ENCODE measurements around the gene GRIPAP1.

GRIPAP1 gene, protein sequence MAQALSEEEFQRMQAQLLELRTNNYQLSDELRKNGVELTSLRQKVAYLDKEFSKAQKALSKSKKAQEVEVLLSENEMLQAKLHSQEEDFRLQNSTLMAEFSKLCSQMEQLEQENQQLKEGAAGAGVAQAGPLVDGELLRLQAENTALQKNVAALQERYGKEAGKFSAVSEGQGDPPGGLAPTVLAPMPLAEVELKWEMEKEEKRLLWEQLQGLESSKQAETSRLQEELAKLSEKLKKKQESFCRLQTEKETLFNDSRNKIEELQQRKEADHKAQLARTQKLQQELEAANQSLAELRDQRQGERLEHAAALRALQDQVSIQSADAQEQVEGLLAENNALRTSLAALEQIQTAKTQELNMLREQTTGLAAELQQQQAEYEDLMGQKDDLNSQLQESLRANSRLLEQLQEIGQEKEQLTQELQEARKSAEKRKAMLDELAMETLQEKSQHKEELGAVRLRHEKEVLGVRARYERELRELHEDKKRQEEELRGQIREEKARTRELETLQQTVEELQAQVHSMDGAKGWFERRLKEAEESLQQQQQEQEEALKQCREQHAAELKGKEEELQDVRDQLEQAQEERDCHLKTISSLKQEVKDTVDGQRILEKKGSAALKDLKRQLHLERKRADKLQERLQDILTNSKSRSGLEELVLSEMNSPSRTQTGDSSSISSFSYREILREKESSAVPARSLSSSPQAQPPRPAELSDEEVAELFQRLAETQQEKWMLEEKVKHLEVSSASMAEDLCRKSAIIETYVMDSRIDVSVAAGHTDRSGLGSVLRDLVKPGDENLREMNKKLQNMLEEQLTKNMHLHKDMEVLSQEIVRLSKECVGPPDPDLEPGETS

DNA sequence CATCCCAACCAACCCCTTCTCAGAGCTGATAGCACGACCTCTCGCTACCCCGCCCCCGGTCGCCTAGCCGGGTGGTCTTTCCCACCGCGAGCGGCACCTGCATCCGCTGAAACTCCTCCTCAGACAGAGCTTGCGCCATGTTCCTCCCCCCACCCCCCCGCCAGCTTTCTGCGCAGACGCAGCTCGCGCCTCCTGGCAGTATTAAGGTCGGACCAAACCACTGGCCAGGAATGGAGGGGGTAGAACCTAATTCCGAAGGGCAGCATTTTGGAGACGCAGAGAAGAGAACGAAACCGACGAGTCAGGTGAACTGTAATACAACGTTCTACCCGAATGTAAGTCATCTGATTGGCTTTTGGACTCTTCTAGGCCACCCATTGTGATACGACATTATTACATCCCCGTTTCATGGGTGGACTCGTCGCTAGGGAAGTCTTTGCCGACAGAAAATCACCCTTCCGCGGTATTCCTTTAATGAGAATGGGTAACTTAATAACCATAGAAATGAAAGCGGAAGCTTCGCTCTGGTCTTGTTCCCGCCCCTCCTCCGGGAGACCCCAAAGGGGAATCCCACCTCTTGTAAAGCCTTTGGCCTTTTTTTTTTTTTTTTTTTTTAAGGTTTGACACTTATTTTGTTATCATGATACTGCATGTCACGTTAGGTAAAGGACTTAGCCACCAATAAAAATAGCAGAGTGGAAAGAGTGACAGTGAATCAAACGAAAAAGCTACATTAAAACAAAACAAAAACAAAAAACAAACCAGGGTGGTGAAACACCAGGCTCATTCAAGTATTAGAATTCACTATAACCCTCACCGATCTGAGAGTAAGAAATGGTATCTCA, at the start of gene GRIPAP1:
Gene GRIPAP1 (minus strand): TSS at position 174 of the 845 bp plus-strand sequence. CDS start 35 bp downstream, at position 139.
- DNase-seq (ENCODE audit: low spot score): peak; percentile 84

- DNase-seq (ENCODE audit: low spot score): no peak
Measured at GRCh38 chrX:49043987-49044281, 41.9 kb upstream of the GRIPAP1 start.

- DNase-seq (ENCODE audit: low spot score): peak; percentile 98
Measured at GRCh38 chrX:49043220-49043986, 41.3 kb upstream of the GRIPAP1 start, which contains the start of gene TFE3. Gene TFE3 (minus strand): TSS chrX:49043357. CDS start chrX:49043226, 131 bp downstream.

- DNase-seq (ENCODE audit: low spot score): no peak
Measured at GRCh38 chrX:49042581-49043219, 40.6 kb upstream of the GRIPAP1 start.

DNA sequence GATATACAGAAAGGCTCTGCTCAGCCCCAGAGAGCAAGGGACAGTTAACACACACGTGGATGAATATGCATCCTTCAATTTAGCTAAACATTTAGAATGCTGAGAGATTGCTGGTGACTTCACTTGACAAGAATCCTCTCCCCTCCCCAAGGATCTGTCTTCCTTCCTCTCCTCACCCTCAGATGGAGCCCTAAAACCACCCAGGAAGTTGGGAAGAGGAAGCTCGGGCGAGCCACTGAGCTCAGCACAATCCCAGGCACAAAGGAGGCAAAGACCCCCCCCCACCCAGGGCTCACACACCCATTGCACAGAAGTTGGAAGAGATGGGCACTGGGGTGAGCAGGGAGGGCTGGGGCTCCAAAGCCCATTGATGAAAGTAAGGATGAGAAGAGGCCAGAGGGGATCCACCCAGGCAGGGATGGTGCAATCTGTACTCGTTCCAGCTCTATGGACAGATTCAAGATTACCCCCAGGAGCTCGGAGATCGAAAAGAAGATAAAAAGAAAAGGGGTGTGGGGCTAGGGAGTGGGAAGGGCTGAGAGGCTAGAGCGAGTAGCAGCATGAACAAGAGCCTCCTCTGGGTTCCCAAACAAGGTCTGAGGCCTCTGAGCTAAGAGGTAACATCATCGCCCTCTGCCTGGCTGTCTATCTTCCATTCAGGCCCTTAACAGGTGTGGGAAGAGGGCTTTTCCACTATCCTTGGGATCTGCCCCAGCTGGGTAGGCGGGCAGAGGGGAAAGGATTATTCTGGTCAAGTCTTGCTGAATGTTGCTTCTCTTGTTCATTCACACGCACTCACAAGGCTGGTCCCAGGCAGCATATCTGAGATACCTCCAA, 39.9 kb upstream of the GRIPAP1 start:
- DNase-seq (ENCODE audit: low spot score): no peak

- DNase-seq (ENCODE audit: low spot score): no peak
Measured at GRCh38 chrX:49040376-49040955, 38.4 kb upstream of the GRIPAP1 start.

DNA sequence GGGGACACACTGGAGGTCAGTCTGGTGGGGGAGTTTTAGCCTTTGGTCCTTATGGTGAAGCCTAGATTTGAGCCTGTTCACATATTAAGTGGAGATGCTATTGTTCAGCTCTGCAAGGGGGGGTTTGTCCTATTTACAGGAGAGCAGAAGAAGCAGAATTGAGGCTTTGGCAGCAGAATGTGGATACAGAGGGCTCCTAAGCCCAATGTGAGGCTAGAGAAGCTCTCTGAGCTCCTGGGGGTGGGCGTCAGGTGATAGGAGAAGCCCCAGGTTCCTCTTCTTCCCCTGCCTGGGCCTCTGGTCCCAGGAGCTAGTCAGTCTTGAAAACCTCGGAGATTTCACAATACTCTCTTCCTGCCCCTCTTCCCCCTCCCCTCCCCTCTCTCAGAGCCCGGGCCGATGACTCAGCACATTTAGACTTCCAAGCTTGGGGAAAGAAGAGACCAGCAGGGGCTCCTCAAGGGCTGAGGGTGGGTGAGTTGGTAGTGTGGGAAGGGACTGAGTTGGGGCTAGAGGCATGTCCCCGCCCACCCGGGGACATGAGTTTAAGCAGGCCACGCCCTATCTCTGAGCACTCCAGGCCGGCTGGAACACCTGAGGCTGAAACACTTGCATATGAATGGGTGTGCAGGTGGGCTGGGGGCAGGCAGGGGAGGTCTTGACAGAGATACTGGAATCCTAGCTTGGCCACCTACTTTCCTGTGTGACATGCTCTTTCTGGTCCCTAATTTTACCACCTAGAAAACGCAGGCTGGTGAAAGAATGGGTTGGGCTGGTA, 37.7 kb upstream of the GRIPAP1 start:
- peak; percentile 70 for DNase-seq (ENCODE audit: low spot score)

DNA sequence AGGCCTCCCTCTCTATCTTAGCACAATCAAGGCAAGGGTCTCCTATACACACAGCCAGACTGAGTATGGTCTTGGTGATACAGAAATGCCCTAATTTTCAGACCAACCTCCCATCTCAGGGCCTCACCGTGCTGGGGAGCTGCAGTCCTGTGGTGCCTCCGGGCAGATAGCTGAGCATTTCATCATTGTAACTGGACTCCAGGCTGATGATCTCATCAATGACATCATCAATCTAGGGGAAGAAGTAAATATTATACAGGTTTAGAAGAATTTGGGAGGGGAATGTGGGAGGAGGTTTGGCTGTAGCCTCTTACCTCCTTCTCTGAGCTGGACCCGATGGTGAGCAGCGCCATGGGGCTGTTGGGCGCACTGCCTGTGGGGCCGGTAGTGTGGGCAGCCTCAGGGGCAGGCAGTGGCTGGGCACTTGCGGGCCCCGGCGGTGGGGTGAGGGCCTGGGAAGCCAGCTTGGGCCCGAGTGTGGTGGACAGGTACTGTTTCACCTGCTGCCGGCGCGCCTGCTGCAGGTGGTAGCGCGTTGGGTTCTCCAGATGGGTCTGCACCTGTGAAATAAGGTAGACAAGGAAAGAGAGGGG, 35.9 kb upstream of the GRIPAP1 start:
- DNase-seq (ENCODE audit: low spot score): no peak

DNA sequence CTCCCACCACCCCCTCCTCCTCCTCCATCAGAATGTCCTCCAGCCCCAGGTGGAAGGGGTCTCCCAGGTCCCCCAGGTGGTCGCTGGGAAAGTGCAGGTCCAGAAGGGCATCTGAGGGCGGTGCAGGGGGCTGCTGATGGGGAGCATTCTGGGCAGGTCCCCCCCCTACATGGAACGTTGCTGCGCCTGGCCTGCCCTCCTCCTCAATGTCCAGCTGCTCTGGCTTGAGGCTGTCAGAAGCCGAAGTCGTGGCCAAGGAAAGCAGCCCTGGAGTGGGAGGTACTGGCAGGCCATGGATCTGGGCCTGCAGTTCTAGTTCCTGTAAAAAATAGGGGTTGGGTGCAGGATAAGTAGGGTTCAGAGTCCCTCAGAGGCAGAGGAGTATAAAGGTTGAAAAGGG, 28.2 kb upstream of the GRIPAP1 start:
- no peak for DNase-seq (ENCODE audit: low spot score)

- DNase-seq (ENCODE audit: low spot score): no peak
Measured at GRCh38 chrX:49029876-49030275, 27.8 kb upstream of the GRIPAP1 start.

DNA sequence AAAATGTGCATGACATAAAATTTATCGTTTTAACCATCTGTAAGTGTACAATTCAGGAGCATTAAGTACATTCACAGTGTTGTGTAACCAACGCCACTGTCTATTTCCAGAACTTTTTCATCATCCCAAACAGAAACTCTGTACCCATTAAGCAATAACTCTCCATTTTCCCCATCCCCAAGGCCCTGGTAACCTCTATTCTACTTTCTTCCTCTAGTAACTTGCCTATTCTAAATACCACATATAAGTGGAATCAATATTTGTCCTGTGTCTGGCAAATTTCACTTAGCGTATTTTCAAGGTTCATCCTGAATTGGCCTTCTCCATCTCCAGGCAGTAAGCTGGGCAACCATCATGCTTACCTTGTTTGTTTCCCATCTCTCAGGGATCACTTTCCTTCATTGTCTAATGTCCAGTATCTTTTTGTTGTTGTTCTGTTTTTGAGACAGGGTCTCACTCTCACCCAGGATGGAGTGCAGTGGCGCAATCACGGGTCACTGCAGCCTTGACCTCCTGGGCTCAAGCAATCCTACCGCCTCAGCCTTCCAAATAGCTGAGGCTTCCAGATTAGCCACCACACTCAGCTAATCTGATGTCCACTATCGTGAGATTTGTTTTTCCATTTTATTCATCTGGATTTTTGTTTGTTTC, 17.7 kb upstream of the GRIPAP1 start:
- no peak for DNase-seq (ENCODE audit: low spot score)

GRCh38 chrX:49019050-49019449, 17.0 kb upstream of the GRIPAP1 start:
- DNase-seq (ENCODE audit: low spot score): no peak

DNA sequence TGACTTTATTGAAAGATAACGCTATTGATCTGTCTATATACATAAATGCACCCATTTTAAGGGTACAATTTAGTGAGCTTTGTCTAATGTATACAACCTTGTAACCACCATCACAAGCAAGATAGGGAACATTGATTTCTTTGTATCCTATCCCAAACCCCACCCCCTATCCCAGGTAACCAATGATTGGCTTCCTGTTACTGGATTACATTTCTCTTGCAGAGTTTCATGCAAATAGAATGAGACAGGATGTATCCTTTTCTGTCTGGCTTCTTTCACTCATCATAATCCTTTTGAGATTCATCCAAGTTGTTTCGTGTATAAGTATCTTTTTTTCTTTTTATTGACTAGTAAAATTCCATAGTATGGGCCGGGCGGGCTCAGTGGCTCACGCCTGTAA, 1.6 kb upstream of the GRIPAP1 start:
- DNase-seq (ENCODE audit: low spot score): no peak

DNA sequence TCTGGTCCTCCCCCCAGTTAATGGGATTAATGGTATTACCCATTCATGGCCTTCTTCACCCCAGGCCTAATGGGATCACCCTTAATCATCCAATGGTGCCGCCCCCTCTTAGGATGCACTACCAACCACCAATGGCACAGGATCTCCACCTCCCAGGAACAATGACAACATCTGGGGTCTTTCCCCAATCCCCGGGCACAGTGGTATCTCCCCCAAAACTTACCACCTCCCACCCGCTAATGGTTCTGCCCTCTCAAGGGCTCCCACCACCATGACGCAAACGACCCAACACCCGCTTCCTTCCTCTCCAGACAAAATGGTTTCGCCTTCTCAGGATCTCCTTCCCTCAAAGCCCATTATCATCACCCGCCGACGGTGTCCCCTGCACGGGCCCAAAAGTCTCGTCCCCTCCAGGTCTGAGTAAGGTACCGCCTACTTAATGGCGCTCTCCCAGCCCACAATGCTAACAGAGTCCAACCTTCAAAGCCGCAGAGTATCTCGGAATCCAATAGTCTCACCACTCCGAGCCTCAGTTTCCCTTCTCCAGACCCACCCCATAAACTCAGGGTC, 458 bp downstream of the GRIPAP1 start:
- peak; percentile 7 for DNase-seq (ENCODE audit: low spot score)

GRCh38 chrX:49000636-49001035, 1.4 kb downstream of the GRIPAP1 start:
- no peak for DNase-seq (ENCODE audit: low spot score)

DNA sequence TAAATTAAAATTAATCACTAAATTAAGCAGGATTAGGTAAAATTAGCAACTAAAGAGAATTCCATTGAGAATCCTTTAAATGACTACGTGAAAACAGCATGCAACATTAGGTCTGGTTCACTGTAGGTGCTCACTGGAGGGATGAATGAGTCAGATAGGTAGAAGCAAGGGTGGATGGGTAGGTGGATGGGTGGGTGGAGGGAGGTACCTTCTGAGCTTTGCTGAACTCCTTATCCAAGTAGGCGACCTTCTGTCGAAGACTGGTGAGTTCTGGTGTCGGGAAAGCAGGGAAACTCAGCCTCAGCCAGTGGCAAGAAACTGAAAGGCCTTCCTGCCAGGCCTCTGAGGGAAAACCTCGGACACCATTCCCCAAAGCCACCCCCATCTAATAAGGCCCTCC, 3.0 kb downstream of the GRIPAP1 start:
- no peak for DNase-seq (ENCODE audit: low spot score)

GRCh38 chrX:48998391-48998790, 3.7 kb downstream of the GRIPAP1 start:
- no peak for DNase-seq (ENCODE audit: low spot score)

- no peak for DNase-seq (ENCODE audit: low spot score)
Measured at GRCh38 chrX:48997865-48998264, 4.2 kb downstream of the GRIPAP1 start.

All from pons (tissue), 1 donor.